Medulla oblongata (tissue), 1 donor: ENCODE measurements around the gene NCKAP5.

Source experiments
- DNase-seq: peaks from one replicate; pipeline ENCODE4 v3.0.0-alpha.2; 2015; ENCODE audit errors: extremely low spot score

NCKAP5 gene

GRCh38 chr2:133086176-133086575 lies 482.1 kb downstream of the NCKAP5 start:
- DNase-seq, result no peak

- DNase-seq, result no peak
These were observed 482.6 kb downstream of the NCKAP5 start for GRCh38 chr2:133085646-133086045.

GRCh38 chr2:133082034-133082433 lies 486.2 kb downstream of the NCKAP5 start:
- no peak for DNase-seq

GRCh38 chr2:133080822-133081221 lies 487.4 kb downstream of the NCKAP5 start:
- no peak for DNase-seq

- no peak for DNase-seq
These were observed 489.4 kb downstream of the NCKAP5 start for GRCh38 chr2:133078667-133079411.

GRCh38 chr2:133077269-133077822 lies 490.9 kb downstream of the NCKAP5 start:
- DNase-seq, result no peak

- DNase-seq, result no peak
These were observed 495.2 kb downstream of the NCKAP5 start for GRCh38 chr2:133072837-133073694.

GRCh38 chr2:133063775-133064174 lies 504.5 kb downstream of the NCKAP5 start:
- no peak for DNase-seq

- DNase-seq, result no peak
These were observed 505.2 kb downstream of the NCKAP5 start for GRCh38 chr2:133062931-133063665.

GRCh38 chr2:133061874-133062593 lies 506.2 kb downstream of the NCKAP5 start:
- no peak for DNase-seq

- DNase-seq, result no peak
These were observed 514.0 kb downstream of the NCKAP5 start for GRCh38 chr2:133054297-133054696.

GRCh38 chr2:133053541-133053940 lies 514.7 kb downstream of the NCKAP5 start:
- DNase-seq, result no peak

GRCh38 chr2:133045787-133046186 lies 522.5 kb downstream of the NCKAP5 start:
- no peak for DNase-seq

- no peak for DNase-seq
These were observed 523.7 kb downstream of the NCKAP5 start for GRCh38 chr2:133044556-133044955.

GRCh38 chr2:133040170-133040569 lies 528.1 kb downstream of the NCKAP5 start:
- no peak for DNase-seq

GRCh38 chr2:133039531-133039930 lies 528.7 kb downstream of the NCKAP5 start:
- DNase-seq, result no peak

- no peak for DNase-seq
These were observed 541.6 kb downstream of the NCKAP5 start for GRCh38 chr2:133026536-133027177.

GRCh38 chr2:133025004-133025403 lies 543.3 kb downstream of the NCKAP5 start:
- no peak for DNase-seq

GRCh38 chr2:133012847-133013734 lies 555.2 kb downstream of the NCKAP5 start:
- no peak for DNase-seq

- DNase-seq, result no peak
These were observed 563.6 kb downstream of the NCKAP5 start for GRCh38 chr2:133004623-133005022.
